ENCODE results near the gene HAUS7.

HAUS7 gene

DNA sequence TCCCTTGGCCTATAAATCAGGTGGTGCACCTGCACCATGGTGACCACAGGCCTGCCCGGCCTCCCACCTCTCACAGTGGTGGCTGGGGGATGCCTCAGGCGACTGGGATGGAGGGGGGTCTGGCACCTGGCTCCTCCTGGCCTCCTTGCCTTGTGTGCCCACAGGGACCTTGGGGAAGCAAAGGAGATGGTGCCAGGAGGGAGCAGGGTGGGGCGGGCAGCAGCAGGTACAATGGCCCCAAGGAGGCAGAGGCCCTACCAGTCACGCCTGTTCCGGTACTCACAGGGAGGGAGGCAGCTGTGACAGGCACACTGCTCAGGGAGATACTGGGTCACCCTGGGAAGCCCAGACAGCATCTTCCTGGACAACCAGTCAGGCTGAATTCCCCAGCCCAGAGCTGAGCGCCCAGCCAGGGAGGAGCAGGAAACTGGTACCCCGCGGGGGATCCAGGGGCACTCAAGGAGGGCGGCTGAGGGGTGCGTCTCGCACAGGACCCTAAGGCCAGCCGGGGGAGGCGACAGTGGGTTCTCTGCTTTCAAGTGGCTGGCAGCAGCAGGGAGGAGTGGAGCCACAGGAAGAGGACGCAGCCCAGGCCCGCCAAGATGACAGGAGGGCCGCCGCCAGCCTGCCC is 23.3 kb downstream of the HAUS7 start:
- peaks cover 9% of the 10 kb centered on the region for H3K36me3 ChIP-seq
- H3K27ac ChIP-seq, result no peak overlapping the region
- H3K4me3 ChIP-seq (ENCODE audit: low read depth, low read length), result no peak overlapping the region
- H3K9me3 ChIP-seq (ENCODE audit: severe bottlenecking), result no peaks in the 10 kb centered on the region
- TF ChIP-seq, protein P1, sequence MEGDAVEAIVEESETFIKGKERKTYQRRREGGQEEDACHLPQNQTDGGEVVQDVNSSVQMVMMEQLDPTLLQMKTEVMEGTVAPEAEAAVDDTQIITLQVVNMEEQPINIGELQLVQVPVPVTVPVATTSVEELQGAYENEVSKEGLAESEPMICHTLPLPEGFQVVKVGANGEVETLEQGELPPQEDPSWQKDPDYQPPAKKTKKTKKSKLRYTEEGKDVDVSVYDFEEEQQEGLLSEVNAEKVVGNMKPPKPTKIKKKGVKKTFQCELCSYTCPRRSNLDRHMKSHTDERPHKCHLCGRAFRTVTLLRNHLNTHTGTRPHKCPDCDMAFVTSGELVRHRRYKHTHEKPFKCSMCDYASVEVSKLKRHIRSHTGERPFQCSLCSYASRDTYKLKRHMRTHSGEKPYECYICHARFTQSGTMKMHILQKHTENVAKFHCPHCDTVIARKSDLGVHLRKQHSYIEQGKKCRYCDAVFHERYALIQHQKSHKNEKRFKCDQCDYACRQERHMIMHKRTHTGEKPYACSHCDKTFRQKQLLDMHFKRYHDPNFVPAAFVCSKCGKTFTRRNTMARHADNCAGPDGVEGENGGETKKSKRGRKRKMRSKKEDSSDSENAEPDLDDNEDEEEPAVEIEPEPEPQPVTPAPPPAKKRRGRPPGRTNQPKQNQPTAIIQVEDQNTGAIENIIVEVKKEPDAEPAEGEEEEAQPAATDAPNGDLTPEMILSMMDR (IDR thresholded peaks at IDR 0.05; ENCODE audit: low read depth, low read length), result no peak
- DNase-seq, result no peak
- H3K27me3 ChIP-seq (ENCODE audit: insufficient read depth, low read depth, severe bottlenecking), result peaks cover 20% of the 10 kb centered on the region

DNA sequence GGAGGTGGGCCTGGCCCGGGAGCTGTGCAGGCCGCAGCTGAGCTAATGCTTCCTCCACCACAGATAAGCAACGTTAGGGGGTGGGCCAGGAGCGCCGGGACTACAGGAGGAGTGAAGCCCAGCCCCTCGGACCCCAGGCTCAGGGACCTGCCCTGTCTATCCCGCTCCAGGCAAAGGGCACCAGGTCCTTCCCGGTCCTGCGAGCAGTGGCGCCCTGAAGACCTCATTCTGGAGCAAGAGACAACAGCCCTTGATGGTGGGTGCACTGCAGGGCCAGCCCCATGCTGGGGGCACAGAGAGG is 23.8 kb downstream of the HAUS7 start:
- H3K27me3 ChIP-seq (ENCODE audit: insufficient read depth, low read depth, severe bottlenecking), result peaks cover 20% of the 10 kb centered on the region
- H3K36me3 ChIP-seq, result peaks cover 9% of the 10 kb centered on the region
- H3K9me3 ChIP-seq (ENCODE audit: severe bottlenecking), result no peaks in the 10 kb centered on the region
- no peak overlapping the region for H3K4me3 ChIP-seq (ENCODE audit: low read depth, low read length)
- no peak overlapping the region for H3K27ac ChIP-seq
- TF ChIP-seq, protein P1 (IDR thresholded peaks at IDR 0.05; ENCODE audit: low read depth, low read length), result no peak
- DNase-seq, result no peak

DNA sequence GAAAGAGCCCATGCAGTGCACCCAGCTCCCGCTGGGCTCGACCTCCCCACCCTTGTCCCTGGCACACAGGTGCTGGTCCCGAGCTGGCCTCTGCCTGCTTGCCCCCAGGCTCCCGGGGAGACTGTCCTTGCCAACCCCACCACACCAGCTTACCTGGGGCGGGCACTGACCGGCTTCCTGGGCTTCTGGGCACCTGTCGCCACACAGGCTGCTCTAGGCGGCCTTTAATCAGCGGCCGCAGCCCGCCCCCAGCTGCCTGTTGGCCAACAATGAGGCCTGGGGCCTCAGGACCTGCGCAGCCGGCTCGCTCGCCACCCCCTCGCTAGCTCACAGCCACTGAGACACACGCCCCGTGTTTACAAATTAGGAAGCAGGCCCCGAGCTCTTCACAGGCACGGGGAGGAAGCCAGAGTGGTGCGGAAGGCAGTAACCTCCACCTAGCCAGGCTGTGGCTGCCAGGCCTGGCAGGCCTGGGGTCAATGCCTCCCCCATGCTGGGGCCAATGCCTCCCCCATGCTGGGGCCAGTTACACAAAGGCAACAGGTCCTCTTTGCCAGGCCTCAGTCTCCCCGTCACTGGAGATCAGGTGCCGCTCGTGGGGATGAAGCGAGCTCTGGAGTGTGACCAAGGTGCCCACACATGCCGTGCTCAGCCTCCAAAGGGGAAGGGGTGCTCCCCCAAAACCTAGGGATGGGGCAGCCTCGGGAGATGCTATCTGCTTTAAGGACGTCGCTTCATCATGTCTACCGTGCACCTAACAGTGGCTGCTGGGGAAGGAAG is 24.3 kb downstream of the HAUS7 start, which contains the start of gene TREX2:
Gene TREX2, minus strand, starts transcription at position 201 of the 780 bp plus-strand sequence. CDS start 626 bp downstream, outside the sequence.
- TF ChIP-seq, protein P1 (IDR thresholded peaks at IDR 0.05; ENCODE audit: low read depth, low read length), result no peak
- DNase-seq, result no peak
- Histone ChIP-seq H3K9me3 (ENCODE audit: severe bottlenecking) (no peaks in the 10 kb centered on the region), H3K4me3 (ENCODE audit: low read depth, low read length) (no peak within 1 kb of the TSS), H3K27me3 (ENCODE audit: insufficient read depth, low read depth, severe bottlenecking) (peaks cover 15% of the 10 kb centered on the region), H3K27ac (no peak within 1 kb of the TSS), H3K36me3 (peaks cover 6% of the 10 kb centered on the region)

DNA sequence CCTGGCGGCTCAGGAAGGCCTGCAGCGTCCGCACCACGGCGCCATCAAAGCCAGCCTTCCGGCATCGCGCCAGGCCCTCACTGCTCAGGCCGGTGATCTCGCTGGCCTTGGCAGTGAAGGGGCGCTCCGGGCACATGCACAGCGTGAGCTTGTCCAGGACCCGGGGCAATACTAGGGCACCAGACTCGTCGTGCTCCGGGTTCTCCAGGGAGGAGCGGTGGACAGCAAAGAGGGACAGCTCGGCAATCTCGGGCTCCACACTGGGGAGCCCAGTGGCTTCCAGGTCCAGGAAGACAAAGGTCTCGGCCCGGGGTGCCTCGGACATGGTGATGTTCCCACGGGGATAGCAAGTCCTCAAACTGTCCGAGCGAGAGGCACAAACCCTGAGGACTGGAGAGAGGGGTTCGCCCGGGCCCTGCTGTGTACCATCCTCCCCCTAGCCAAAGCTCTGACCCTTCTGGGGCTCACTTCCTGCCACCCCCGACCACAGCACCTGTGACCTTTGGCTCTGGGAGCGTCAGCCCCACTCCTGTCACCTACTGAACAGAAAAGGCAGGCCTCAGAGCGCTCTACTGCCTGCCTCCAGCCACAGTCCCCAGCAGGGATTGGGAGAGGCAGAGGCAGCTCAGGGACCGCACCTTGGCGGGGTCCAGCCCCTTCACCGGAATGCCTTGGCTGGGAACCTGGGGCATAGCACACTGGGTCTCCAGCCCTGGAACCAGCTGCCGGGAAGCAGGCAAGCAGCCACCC is 25.1 kb downstream of the HAUS7 start:
- no peaks in the 10 kb centered on the region for H3K9me3 ChIP-seq (ENCODE audit: severe bottlenecking)
- TF ChIP-seq, protein P1 (IDR thresholded peaks at IDR 0.05; ENCODE audit: low read depth, low read length), result no peak
- no peak overlapping the region for H3K4me3 ChIP-seq (ENCODE audit: low read depth, low read length)
- peaks cover 6% of the 10 kb centered on the region for H3K36me3 ChIP-seq
- DNase-seq, result no peak
- H3K27me3 ChIP-seq (ENCODE audit: insufficient read depth, low read depth, severe bottlenecking), result peaks cover 13% of the 10 kb centered on the region
- H3K27ac ChIP-seq, result no peak overlapping the region

DNA sequence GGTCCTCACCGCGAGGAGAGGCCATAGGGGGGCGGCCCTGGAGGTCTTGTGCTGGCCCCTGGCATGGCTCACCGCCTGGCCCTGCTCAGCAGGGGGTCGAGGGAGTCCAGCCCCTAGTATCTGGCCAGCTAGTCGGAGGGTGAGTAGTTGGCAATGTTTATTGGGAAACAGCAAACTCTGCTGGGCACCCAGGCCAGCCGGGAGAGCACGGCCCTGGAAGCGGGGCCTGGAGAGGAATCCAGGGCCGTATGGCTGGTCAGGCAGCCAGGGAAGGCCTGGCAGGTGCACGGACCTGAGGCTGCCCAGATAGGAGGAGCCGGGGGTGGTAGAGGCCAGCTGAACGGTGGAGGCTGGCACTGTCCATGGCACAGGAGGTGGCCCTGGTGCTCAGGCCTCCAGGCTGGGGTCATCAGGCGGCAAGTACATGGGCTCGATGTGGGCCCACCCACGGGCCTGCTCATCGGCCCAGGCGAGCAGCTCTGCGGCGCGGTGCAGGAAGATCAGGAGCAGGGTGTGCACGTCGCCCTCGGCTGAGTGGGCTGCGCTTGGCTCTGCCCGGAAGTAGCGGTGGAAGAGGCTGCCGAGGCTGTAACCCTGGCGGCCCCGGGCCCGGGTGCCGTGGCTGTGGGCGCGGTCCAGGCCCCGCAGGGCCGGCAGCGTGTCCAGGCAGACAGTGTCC is 25.9 kb downstream of the HAUS7 start:
- H3K27ac ChIP-seq, result no peak overlapping the region
- DNase-seq, result no peak
- H3K9me3 ChIP-seq (ENCODE audit: severe bottlenecking), result peaks cover 2% of the 10 kb centered on the region
- H3K4me3 ChIP-seq (ENCODE audit: low read depth, low read length), result no peak overlapping the region
- peaks cover 16% of the 10 kb centered on the region for H3K27me3 ChIP-seq (ENCODE audit: insufficient read depth, low read depth, severe bottlenecking)
- TF ChIP-seq, protein P1 (IDR thresholded peaks at IDR 0.05; ENCODE audit: low read depth, low read length), result no peak
- H3K36me3 ChIP-seq, result peaks cover 5% of the 10 kb centered on the region
